HG02884 (cell line): ENCODE results near the gene ARMC3.
"Not testable (repeated sequence)": the region's sequence is repeated elsewhere in the genome, so short reads cannot be mapped to it uniquely, and the experiment has no call there.

Source experiments
- ATAC-seq: cut with Tn5 transposase; IDR thresholded peaks from one replicate; pipeline ENCODE4 v1.9.1; 2021; ENCODE audit warnings: mild to moderate bottlenecking, moderate library complexity; ENCODE audit not compliant: unreplicated experiment

ARMC3 gene

DNA sequence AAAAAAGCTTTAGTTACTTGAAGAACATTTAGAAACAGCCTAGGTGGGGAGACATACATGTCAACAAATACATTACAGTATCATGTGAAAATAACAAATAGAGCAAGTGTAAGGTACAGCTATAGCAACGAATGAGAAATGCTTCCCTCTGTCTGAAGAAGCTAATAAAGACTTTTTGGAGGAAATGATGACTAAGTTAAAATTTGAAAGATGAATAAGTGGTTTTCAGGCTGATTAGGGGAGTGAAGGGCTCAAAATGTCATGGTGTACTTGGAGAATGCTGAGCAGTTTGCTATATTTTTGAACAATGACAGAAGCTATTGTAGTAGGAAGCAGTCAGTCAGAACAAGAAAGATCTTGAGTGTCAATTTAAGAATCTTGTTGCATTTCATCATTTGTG lies 2.8 kb upstream of the ARMC3 start:
- ATAC-seq: no peak

DNA sequence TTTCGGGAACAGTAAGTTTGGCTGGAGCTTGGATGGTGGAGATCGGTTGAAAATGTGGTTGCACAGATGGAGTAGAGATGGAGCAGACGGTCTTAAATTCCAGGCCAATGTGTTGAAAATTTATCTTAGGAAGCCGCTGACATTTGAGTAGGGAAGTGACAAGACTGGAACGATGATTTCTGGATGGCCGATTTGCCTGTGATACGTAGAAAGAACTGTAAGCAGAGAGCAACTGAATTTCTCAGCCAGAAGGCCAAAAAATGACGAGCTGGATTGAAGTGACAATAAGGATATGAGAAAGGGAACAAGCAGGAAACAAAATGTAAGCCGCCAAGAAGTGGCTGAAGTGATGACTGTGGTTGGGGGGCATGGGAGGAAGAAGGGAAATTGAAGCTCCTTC lies 687 bp upstream of the ARMC3 start:
- no peak for ATAC-seq

DNA sequence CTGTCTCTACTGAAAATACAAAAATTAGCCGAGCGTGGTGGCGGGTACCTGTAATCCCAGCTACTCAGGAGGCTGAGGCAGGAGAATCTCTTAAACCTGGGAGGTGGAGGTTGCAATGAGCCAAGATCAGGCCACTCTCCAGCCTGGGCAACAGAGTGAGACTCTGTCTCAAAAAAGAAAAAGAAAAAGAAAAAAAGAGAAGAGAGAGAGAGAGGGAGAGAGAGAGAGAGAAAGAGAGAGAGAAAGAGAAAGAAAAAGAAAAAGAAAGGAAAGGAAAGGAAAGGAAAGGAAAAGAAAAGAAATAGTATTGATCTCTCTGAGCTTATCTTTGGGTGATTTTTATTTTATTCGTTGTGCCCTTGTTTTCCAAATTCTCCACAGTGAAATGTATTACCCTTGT lies 1.2 kb downstream of the ARMC3 start:
- ATAC-seq: not testable (repeated sequence)

DNA sequence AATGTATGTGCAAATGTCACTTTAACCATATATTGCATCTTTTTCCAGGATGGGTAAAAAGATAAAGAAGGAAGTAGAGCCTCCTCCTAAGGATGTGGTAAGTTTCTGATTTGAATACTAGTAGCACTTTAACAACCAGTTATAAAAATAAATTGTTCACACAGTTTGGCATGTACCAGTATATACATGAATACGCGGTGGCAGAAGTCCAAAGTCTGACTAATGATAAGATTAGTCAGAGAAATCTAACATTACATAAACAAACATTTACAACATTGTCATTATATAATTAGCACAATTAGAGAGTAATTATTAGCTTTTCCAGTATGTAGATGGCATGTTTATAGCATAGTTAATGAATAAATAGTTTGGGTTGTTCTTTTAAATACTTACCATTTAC lies 4.1 kb downstream of the ARMC3 start:
- ATAC-seq: no peak

DNA sequence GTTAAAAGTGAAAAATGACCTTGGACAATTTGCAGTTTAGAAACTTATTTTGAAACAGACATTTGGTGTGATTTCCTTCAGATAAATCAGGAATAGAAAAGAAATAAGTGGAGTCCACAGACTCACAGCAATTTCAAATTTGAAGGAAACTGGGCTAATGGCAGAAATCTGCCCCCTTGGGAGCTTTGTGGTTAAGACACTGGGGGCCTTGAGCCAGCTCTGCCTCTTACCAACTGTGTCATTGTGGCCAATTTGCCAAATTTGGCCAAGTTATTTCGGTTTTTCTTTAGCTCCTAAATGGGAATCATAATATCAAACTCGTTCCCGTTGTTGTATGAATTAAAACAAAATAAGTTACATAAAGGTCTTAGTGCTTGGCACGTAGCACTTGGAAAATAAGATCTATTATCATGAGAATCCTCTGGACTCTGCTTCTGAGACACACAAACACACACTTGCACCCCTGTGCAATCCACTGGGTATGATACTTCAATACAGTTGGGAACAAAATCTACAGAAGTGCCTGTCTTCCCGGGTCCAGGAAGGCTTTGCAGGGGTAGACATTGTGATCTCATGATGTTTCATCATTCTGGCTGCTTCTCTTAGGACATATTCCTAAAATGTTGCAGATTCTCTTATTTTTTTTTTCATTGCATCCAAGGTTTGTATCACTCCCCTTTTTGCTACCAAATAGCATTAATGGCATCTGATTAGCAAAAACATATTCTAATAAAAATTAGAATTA lies 4.9 kb downstream of the ARMC3 start:
- ATAC-seq: no peak

DNA sequence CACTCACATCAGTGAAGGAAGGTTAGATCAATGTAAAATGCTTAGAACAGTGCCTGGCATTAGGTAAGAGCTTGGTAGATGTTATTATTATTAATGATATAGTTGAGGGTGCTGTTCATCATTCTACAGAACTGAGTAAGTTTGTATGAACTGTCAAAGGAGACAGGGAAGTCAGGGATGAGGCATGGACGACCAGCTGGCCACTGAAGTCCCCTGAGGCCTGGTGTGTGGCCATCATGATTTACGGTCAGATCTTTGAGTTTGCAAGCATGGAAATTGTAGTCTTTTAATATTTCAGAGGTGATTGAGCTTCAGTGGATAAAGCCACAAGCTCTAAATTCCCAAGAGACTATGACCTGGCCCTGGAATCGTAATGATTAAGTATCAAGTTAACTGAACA lies 6.9 kb downstream of the ARMC3 start:
- no peak for ATAC-seq

DNA sequence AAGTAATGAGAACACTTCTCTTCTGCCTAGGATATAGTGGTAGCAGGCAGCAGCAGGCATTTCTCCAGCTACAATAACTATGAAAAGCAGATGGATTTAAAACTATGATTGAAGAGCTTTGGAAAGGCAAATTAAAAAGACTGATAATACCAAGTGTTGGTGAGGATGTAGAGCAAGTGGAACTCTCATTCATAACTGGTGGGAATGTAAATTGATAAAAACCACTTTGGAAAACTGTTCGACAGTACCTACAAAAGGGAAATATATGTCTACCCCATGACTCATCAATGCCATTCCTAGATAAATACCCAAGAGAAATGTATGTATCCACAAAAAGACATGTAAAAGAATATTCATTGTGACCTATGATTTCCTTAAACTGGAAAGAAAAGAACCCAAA lies 14.6 kb downstream of the ARMC3 start:
- ATAC-seq: no peak

DNA sequence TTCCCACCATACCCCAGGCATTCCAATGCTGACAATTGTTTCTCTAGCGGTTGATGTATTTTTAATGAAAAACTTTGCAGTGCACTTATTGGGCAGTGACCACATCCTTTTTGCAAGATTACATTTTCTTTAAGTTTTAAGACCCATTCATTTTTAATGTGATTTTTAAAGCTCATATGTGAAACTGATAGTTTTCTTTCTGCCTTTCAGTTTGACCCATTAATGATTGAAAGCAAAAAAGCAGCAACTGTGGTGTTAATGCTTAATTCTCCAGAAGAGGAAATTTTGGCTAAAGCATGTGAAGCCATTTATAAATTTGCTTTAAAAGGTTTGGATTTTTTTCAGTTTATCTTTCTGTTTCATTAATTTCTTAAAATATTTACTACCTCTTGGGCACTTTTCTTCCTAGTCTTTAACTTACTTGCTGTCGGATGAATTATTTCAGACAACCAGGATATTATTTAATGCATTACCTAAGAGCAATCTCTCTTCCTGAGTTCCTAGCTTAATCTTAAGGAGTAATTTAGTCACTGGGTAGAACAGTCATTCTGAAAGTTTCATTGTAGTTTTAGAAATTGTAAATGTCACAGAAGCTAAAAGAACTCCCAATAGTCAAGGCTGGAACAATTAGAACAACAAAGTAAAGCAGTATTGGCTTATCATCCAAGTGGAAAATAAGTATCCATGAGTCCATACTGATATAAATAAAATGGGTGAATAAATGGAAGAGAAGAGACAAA lies 18.3 kb downstream of the ARMC3 start:
- peak; percentile 68 for ATAC-seq

DNA sequence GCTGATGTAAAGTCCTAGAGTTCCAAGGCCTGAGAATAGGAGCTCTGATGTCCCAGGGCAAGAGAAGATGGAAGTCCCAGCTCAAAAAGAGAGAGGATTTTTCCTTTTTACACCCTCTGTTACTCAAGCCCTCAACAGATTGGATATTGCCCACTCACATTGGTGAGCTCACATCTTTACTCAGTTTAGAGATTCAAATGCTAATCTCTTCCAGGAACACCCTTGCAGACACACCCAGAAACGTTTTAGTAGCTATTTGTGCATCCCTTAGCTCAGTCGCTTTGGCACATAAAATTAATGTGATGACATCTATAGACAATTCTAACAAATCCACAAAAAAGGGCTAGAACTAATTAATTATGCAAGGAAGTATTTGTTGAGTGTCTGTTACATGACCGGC lies 27.1 kb downstream of the ARMC3 start:
- no peak for ATAC-seq

DNA sequence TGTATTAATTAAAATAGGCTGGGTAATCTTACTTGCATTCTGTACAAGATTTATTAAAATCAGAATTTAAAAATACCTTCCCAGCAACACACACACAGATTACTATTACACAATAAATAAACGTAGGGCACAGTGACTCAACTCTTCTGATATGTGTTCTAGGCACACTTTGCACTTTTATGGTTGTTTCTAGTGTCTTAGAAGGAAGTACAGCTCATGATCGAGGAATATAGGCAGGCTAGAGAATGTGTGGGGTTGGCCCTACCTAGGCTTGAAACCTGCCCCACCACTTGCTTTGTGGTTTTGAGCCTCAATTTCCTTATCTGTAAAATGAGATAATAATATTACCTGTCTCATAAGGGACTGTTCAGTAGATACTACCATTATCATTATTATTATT lies 30.5 kb downstream of the ARMC3 start:
- no peak for ATAC-seq

DNA sequence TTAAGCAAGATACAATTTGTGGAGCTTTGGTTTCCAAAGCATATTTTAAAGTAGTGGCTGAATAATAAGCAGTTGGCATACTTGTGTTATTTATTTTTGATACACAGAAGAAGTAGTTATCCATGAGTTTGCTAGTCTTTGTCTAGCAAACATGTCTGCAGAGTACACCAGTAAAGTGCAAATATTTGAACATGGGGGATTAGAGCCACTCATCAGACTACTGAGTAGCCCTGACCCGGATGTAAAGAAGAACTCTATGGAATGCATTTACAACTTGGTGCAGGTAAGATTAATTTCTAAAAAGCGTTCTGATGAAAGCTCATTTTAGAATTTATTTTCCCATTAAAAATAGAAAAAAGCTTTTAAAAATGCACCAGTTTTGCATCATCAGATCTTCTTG lies 31.4 kb downstream of the ARMC3 start:
- no peak for ATAC-seq

DNA sequence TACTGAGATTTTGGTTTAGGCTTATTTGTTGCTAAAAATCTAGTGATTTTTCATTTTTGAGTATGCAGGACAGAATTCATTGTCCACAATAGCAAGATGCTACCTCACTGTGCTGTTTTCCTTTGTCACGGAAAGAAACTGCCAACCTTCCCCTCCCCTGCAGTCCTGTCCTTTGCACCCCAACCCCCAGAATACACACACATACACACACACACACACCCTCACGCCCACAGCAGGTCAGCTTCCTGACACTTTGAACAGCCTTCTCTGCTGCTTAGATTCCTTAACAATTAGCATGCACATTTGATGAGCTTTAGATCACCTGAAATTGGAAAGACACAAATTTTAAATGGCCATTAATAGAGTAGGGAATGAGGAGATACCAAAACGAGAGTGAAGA lies 32.1 kb downstream of the ARMC3 start:
- no peak for ATAC-seq

DNA sequence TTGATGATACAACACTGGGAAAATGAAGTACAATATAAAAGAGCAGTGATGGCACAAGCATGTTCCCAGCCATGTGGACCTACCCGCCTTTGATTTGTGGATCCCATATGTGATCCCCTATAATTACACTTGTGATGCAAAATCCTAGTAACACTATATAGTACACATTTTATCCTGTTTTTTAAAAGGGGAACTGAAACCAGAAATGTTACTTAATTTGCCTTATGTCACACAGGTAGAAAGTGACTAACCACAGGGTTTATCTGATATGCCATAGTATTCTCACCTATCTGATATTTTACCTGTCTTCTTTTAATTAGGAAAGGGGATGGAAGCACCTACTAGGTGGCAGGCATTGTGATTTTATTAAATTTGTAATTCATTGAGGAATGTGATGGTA lies 35.0 kb downstream of the ARMC3 start:
- no peak for ATAC-seq

DNA sequence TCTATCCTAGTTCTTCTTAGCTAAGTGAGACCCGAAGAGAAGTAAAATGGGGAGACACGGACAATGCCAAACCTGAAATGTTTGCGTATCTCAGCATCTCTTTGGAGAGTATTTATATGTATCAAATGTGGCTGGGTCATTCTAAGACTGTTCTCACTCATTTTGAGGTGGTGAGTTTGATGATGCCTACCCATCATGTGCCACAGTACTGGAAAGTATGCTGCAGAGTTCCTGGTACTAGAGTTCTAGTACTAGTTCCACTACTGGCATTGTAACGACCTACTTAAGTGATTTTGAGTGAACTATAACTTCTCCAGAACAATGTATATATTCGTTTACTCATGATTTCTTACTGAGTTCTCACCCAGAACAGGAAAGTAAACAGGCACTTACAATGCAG lies 41.9 kb downstream of the ARMC3 start:
- no peak for ATAC-seq

DNA sequence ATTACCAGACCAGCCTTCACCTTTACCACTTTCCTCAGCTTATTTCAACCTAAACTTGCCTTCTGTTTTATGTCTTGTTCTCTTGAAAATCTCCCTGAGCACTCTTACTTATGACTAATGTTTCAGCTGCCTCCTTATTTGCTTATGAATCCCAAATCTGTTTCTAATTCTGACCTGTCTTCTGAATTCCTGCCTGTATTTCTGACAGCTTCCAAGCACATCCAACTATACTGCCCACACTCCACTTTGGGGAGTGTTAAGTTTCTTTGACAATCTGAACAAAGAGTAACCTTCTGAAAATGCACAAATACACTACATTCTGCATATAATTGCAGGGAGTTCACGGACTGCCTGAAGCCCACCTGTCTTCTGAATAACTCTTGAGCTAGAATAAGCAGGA lies 48.7 kb downstream of the ARMC3 start:
- no peak for ATAC-seq

DNA sequence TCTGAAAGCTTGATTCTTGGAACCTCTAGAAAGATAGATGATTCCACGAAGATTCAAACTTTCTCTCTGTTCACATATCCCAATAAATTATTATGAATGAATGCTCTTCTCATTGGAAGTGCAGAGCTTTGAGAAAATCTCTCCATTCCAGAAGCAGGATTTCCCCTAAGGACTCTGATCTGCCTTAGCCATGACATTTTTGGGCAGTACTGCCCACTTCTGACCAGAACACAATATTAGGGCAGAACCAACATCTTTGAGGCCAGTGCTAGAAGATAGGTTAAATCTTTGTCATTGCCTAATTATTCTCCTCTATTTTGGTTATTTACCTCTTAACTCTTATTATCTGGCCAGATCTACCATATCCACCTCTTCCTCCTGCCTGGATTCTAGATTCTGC lies 49.9 kb downstream of the ARMC3 start:
- no peak for ATAC-seq

DNA sequence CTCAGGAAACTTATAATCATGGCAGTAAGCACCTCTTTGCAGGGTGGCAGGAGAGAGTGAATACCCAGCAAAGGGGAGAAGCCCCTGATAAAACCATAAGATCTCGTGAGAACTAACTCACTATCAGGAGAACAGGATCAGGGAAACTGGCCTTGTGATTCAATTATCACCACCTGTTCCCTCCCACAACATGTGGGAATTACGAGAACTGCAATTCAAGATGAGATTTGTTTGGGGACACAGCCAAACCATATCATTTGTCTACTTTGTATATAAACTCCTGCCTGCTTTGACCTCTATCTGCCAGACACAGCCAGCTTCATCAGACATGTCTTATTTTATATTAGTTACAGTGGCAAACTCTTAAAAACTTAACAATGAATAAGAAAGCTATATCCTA lies 50.4 kb downstream of the ARMC3 start:
- ATAC-seq: no peak

DNA sequence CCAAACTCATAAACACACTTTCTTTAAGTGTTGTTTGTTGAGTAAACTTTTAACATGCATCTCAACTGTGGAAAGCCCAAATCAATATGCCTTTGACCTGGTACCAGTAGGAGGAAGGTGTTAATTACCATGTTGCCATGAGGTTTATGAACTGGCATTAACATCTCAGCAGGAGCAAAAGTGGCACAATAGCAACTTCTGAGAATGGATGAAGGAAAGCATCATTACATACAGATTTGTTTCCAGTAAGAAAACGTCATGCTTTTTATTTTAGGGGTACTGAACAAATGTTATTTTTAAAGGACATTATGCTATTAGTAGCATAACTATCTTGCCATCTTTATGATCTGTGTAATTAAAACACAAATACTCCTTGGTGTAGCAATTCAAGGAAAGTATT lies 51.1 kb downstream of the ARMC3 start:
- ATAC-seq: no peak

DNA sequence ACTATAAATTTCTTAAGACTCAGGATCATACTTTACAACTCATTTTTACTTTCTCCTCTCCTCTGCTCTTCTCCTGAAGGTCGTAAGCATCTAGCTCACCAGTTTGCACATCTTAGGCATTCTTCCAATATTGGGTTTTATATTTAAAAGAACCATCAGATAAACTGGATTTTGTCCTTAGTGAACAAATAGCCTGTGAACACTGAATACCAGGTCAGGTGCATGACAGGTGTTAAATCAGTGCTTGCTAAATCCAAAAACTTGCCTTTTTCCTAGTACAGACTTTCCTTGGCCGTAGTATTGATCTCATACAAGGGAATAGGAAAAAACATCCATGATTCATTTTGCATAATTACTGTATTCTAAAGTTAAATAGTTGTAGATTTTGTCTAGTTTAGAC lies 53.0 kb downstream of the ARMC3 start:
- no peak for ATAC-seq

DNA sequence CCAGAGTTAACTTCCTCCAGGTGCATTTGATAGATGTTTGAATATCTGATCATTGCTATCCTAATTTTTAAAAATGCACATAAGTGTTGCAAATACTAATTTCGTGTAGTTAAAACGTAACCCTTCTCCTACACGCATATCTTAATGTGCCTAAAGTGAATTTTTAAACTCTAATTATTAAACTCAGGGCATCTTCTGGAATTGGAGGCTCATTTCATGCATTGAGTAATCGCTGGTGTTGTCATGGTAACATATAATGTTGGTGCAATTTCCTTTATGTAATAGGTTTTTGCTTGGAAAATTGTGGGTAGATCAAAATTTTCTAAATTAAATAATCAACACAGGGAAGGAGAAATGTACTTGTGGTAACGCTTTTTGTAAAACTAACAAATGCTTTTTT lies 56.2 kb downstream of the ARMC3 start:
- no peak for ATAC-seq

DNA sequence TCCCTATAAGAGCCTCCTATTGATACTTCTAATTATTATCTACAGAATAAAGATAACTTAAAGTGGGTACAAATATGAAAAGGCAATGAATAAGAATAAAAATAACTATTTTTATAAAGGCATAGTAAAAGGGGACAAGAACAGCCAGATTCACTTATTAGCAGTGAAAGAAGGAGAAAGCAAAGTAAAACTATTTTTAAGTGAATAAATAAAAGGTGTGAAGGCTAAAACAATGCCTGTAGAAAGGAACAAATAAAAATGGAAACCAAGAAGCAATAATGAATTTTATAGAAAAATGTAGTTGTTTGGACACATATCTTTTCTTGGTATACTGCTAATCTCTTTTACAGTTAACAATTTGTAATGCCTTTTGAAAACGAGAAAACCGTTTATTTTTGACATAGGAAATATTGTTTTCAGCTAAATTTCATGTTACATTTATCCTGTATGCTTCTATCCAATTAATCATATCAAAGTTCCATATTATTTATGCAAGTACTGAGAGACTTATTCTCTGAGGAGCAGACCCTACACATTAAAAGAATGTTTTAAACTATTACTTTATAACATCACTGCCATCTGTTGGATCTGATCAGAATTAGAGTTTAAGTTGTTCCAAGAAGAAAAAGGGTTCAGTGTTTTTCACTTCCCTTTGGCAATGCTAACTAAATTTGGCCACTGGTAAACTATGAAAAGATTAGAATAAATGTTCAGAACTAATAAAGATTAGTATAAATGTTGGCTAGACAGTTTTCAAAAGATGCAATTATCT lies 59.1 kb downstream of the ARMC3 start:
- no peak for ATAC-seq
